ACC112 (cell line): Measurements from ENCODE around the gene POLD2.
"Not testable (repeated sequence)": the region's sequence is repeated elsewhere in the genome, so short reads cannot be mapped to it uniquely, and the experiment has no call there.

Experiments used
- H2AFZ ChIP-seq: fragments of 200-600 bp; sonication (generic); one replicate; pipeline ENCODE4 v1.6.0; 2017; ENCODE audit warnings: antibody characterized with exemption, low read length; ENCODE audit not compliant: unreplicated experiment
- H3K27ac ChIP-seq: fragments of 200-600 bp; sonication (generic); 2 replicates; pipeline ENCODE4 v1.5.1; 2014; ENCODE audit warnings: low read depth, mild to moderate bottlenecking, antibody characterized with exemption, low read length, moderate library complexity
- H3K27me3 ChIP-seq: fragments of 200-600 bp; sonication (generic); 2 replicates; pipeline ENCODE4 v1.6.1; 2014; ENCODE audit warnings: mild to moderate bottlenecking, antibody characterized with exemption, low read length, moderate library complexity, mixed read lengths; ENCODE audit not compliant: insufficient read depth
- H3K36me3 ChIP-seq: fragments of 200-600 bp; sonication (generic); 2 replicates; pipeline ENCODE4 v1.6.1; 2016; ENCODE audit warnings: mild to moderate bottlenecking, antibody characterized with exemption, low read length, moderate library complexity, mixed read lengths; ENCODE audit not compliant: insufficient read depth
- H3K4me1 ChIP-seq: fragments of 200-600 bp; sonication (generic); one replicate; pipeline ENCODE4 v1.6.1; 2016; ENCODE audit warnings: low read length, mixed read lengths; ENCODE audit not compliant: insufficient read depth, unreplicated experiment, control insufficient read depth
- H3K4me3 ChIP-seq: fragments of 200-600 bp; sonication (generic); 2 replicates; pipeline ENCODE4 v1.5.1; 2014; ENCODE audit warnings: mild to moderate bottlenecking, low read depth, low read length
- H3K79me2 ChIP-seq: fragments of 200-600 bp; sonication (generic); one replicate; pipeline ENCODE4 v1.6.0; 2016; ENCODE audit warnings: low read length; ENCODE audit not compliant: control insufficient read depth, unreplicated experiment, insufficient read depth

POLD2 gene

DNA sequence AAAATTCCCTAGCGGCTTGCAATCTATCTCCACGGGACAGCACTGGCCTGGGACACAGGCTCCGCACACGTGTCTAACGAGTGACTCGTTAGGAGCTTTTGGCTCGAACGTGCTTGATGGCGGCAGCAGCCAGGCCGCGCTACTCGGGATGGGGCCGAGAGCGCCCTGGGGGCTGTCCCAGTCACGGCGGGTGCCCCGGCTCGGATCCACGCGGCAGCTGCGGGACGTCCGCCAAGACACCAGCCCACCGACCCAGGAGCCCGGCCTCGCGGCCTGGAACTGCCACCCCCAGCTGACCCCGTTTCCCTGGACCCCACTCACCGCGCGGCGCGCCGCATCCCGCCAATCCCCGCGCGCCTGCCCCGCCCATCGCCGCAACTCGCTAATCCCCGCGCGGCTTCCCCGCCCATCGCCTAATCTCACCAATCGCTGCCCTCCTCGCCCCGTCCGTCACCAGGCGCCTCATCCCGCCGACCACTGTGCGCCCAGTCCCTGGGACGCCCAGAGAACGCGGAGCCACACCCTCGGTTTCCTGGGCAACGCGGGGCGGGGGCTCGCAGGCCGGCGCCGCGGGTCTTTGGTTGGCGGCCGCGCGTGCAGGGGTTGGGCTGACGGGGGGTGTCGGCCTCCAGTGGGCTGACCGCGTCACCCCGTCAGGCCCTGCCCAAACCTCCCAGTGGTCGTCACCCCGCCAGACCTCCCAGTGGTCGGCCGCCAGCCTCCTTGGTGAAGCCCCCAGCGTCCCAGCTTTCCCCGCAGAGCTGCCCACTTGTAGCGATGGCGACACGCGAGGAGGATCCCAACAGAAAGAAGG lies at the start of gene POLD2:
TSS of gene POLD2 (minus strand) at position 359 of the 814 bp plus-strand sequence. CDS start 1,495 bp downstream, outside the sequence.
- Histone ChIP-seq H3K36me3 (peaks cover 11% of the 10 kb centered on the region), H3K27me3 (no peaks in the 10 kb centered on the region), H2AFZ (peak within 1 kb of the TSS; percentile 96), H3K27ac (peak within 1 kb of the TSS; percentile 49), H3K79me2 (peaks cover 24% of the 10 kb centered on the region), H3K4me1 (peaks cover 9% of the 10 kb centered on the region), H3K4me3 (peak within 1 kb of the TSS; percentile 86)

DNA sequence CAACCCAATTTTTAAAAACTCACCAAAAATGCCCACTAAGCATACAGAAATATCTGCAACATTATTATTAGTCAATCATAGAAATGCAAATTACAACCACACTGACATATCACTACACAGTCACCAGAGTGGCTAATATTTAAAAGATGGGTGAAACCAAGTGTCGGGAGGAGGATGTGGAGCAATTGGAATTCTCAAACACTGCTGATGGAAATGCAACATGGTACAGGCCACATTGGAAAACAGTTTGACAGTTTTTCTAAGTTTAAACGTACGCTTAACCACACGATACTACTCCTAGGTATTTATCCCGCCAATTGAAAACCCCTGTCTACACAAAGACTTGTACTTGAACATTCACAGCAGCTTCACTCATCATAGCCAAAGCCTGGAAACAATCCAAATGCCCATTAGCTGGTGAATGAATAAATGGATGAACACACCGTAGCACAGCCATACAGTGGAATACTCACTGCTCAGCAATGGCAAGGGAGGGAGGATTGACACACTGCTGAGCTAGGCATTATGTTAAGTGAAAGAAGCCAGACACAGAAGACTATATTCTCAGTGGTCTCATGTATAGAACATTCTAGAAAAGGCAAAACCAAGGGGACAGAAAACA lies 49.6 kb upstream of the POLD2 start:
- H3K36me3 ChIP-seq, result no peaks in the 10 kb centered on the region
- no peaks in the 10 kb centered on the region for H3K79me2 ChIP-seq
- peaks cover 11% of the 10 kb centered on the region; the same call in 1 of the 2 replicates for H3K27me3 ChIP-seq
- H3K4me1 ChIP-seq, result peaks cover 8% of the 10 kb centered on the region
- no peak overlapping the region for H3K27ac ChIP-seq
- no peak overlapping the region for H2AFZ ChIP-seq
- H3K4me3 ChIP-seq, result no peak overlapping the region

DNA sequence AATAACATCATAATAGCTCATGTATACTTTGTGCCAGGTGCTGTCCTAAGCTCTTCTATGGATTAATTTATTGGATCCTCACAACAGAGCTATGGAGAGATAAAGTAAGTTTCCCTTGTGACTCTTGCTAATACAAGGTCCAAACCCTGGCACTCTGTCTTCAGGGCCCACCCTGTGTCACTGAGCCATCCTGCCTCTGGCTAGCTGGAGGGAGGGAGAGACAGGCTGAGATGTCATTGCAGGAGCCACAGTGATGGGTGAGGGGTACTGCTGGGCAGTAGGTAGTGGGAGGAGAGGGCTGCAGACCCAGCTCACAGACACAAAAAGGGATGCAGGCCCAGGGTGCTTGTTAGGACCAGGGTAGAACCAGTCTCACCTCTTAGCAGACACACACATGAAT lies 49.0 kb upstream of the POLD2 start:
- peaks cover 3% of the 10 kb centered on the region for H3K4me1 ChIP-seq
- no peak overlapping the region for H3K27ac ChIP-seq
- H3K36me3 ChIP-seq, result no peaks in the 10 kb centered on the region
- H3K79me2 ChIP-seq, result no peaks in the 10 kb centered on the region
- peaks cover 11% of the 10 kb centered on the region; the same call in 1 of the 2 replicates for H3K27me3 ChIP-seq
- H3K4me3 ChIP-seq, result no peak overlapping the region
- H2AFZ ChIP-seq, result no peak overlapping the region

DNA sequence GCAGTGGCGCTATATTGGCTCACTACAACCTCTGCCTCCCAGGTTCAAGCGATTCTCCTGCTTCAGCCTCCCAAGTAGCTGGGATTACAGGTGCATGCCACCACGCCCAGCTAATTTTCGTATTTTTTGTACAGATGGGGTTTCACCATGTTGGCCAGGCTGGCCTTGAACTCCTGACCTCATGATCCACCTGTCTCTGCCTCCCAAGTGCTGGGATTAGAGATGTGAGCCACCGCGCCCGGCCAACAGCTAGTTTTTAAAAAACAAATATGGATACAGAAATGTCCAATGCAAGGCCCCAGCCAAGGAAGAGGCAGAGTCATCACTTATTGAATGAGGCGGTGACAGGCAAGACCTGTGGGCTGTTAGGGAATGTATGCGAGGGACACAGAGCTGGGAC lies 48.6 kb upstream of the POLD2 start:
- peaks cover 11% of the 10 kb centered on the region; the same call in 1 of the 2 replicates for H3K27me3 ChIP-seq
- H3K4me1 ChIP-seq, H2AFZ ChIP-seq, H3K36me3 ChIP-seq, H3K27ac ChIP-seq, H3K4me3 ChIP-seq, H3K79me2 ChIP-seq: not testable (repeated sequence)

DNA sequence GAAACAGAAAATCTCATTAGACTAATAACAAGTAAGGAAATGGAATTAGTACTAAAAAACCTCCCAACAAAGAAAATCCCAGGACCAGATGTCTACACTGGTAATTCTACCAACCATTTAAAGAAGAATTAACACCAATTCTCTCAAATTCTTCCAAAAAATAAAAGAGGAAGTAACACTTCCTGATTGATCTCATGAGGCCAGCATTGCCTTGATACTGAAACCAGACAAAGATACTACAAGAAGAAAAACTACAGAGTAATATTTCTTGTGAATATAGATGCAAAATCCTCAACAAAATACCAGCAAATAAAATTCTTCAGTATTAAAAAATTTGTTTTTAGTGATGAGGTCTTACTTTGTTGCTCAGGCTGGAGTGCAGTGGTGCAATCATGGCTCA lies 44.6 kb upstream of the POLD2 start:
- Histone ChIP-seq H3K4me1 (no peaks in the 10 kb centered on the region), H3K79me2 (no peaks in the 10 kb centered on the region), H2AFZ (peak overlapping the region; percentile 32), H3K27me3 (no peaks in the 10 kb centered on the region), H3K4me3 (no peak overlapping the region), H3K27ac (no peak overlapping the region), H3K36me3 (no peaks in the 10 kb centered on the region)

DNA sequence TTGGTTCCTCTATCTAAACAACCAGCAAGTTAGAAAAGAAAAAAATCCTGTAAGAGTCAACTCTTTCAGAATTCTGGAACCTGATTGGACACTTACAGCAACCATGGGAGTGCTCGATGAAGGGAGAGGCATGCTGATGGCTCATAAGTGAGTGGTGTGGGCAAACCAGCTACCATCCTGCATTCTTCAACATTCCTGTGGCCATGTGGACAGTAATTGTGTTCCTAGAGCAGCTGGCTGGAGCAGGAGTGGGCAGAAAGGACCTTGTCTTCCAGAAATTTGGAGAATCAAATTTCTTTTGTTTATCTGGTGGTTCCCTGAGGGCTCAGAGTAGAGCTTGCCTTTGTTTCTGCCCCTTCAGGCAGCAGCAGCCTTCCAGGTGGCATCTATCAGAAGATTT lies 40.2 kb upstream of the POLD2 start:
- Histone ChIP-seq H3K27ac (no peak overlapping the region), H2AFZ (no peak overlapping the region), H3K4me1 (no peaks in the 10 kb centered on the region), H3K79me2 (no peaks in the 10 kb centered on the region), H3K36me3 (no peaks in the 10 kb centered on the region), H3K27me3 (no peaks in the 10 kb centered on the region), H3K4me3 (no peak overlapping the region)

DNA sequence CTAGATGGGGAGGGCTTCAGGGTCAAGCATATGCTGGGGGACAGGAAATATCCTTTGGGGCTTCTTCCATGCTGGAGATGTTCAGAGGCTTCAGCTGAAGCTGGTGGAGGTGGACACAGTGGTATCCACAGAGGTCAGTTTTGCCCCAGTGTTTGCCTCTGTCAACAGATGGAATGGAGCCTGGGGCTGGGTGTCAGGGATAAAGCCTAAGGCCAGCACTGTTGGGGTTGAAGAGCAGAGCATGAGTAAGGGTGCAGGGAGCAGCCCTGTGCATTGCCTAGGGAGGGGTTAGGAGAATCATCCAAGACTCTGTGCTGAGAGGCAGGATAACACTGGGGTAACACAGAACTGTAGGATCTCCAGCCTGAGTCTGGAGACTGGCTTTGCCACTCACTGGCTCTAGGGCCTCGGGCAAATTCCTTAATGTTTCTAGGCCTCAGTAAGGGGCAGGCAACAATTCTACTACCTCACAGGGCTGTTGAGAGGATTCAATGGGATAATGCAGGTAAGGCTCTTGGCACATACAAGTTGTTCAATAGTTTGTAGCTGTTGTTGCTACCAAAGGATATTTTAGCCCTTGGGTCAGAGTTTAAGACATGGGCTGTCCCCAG lies 39.5 kb upstream of the POLD2 start:
- Histone ChIP-seq H3K4me1 (no peaks in the 10 kb centered on the region), H3K4me3 (no peak overlapping the region), H3K79me2 (no peaks in the 10 kb centered on the region), H3K27ac (no peak overlapping the region), H3K27me3 (no peaks in the 10 kb centered on the region), H2AFZ (no peak overlapping the region), H3K36me3 (no peaks in the 10 kb centered on the region)

DNA sequence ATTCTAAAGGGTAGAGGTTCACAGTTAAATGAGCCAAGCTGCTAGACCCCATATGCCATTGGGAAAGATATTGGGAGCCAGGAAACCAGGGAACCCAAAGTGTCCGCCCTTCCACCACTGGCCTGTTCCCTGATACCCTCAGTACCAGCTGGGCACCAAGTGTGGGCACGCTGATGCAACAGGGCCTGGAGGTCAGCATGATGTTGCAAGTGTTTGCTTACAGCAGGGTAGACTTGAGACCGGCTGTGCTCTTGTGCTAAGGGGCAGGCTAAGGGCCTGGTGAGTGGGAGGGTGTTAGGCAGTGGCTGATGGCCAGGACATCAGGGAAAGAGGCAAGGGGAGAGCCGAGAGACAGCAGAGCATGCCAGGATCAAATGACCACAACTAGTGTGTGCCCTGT lies 38.8 kb upstream of the POLD2 start:
- Histone ChIP-seq H3K4me1 (no peaks in the 10 kb centered on the region), H3K4me3 (no peak overlapping the region), H3K27me3 (no peaks in the 10 kb centered on the region), H3K27ac (no peak overlapping the region), H3K79me2 (no peaks in the 10 kb centered on the region), H3K36me3 (no peaks in the 10 kb centered on the region), H2AFZ (no peak overlapping the region)

DNA sequence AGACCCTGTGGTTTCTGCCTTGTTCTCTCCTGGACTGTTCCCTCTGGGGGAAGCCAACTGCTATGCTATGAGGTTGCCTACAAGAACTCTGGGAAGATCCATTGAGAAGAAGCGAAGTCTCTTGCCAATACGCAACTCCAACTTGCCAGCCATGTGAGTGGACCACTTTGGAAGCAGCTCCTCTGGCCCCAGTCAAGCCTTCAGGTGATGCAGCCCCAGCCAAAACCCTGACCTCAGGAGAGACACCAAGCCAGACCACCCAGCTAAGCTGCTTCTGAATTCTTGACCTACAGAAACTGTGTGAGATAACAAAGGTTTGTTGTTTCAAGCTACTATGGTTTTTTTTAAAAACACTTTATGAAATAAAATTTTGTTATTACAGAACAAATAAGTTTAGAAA lies 38.0 kb upstream of the POLD2 start:
- no peaks in the 10 kb centered on the region for H3K27me3 ChIP-seq
- H2AFZ ChIP-seq, result no peak overlapping the region
- no peaks in the 10 kb centered on the region for H3K36me3 ChIP-seq
- H3K4me3 ChIP-seq, result no peak overlapping the region
- no peaks in the 10 kb centered on the region for H3K4me1 ChIP-seq
- no peak overlapping the region for H3K27ac ChIP-seq
- H3K79me2 ChIP-seq, result no peaks in the 10 kb centered on the region

DNA sequence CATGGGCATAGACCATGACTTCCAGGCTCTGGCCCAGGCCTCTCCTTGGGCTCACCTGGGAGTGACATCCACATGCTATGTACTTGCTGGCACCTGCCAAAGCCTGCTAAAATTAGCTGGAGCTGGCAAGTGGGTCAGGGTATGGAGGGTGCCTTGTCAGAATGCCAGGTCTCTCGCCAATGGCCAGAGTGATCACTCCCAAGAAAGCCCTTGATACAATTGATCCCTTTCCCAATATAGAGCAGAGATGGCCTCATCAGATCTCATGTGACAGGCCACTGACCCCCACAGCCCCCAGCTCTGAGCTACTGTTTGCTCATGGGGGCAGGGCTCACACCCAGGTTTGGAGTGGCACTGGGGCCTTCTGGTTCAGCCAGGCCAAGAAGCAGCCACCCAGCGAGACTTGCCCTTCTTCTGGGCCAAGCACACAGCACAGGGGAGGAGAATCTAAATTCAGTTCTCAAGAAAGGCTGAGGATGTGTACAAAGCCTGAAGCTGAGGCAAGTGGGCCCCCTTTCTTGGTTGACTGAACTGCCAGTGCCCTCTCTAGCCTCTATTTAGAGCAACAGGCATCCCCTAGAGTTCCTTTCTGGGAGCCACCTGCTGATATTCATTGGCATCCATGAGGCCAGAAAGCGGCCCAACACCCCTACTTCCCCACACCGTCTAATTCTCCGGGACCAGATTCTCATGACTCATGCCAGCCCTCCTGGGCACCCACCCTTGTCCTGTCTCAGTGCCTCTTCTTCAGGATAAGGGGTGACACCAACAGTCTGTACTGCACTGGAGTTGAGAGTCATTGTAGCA lies 36.7 kb upstream of the POLD2 start:
- no peak overlapping the region for H3K4me3 ChIP-seq
- H3K27ac ChIP-seq, result no peak overlapping the region
- no peaks in the 10 kb centered on the region for H3K27me3 ChIP-seq
- H3K4me1 ChIP-seq, result no peaks in the 10 kb centered on the region
- no peaks in the 10 kb centered on the region for H3K79me2 ChIP-seq
- H2AFZ ChIP-seq, result no peak overlapping the region
- H3K36me3 ChIP-seq, result no peaks in the 10 kb centered on the region
